Measurements from ENCODE around the gene ZGPAT. TPM values are rescaled to one million over a fixed set of nuclear protein-coding genes. Genes with fewer than 3 reads are reported as not detected.

The ZGPAT gene
- total RNA-seq, 1 experiment from 2014 or later = 27.6 TPM

DNA sequence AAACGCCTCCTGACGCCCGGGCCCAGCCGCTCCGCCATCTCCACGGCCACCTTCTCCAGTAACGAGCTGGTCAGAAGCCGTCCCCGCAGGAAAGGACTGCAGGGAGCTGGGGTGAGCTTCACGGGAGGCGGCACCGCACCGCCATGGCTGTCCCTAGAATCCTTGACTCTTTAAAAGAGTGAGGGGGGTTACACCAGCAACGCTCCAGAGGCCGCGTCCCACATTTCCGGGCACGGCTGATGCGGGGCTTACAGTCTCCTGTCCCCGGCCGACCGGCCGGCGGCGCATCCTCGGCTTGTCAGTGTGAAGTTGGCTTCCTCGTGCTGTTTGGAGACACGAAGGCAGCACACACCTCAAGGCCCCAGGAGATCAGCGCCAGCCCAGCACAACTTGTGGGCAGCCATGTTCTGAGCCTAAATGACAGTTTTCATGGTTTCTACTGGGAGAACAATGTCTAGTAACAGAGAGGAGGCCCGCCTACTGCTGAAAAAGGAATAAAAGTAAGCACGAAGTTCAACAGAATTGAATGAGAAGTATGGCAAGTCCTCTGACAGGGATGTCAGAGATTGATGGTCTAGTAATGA lies 62.1 kb downstream of the ZGPAT start:
- Histone ChIP-seq H3K4ac (ENCODE audit: low read depth, low read length) (no peak overlapping the region), H3K9me3 (ENCODE audit: control insufficient read depth, low read depth, low read length) (no peaks in the 10 kb centered on the region), H2BK5ac (ENCODE audit: insufficient read length, low read length) (no peak overlapping the region), H3K9ac (ENCODE audit: extremely low read depth, insufficient read length, low read length) (no peak overlapping the region), H3T11ph (ENCODE audit: low read length) (no peak overlapping the region), H2BK12ac (ENCODE audit: insufficient read length, low read depth, low read length) (no peak overlapping the region), H3K14ac (ENCODE audit: insufficient read depth, low read length) (no peak overlapping the region), H3K79me1 (ENCODE audit: insufficient read depth, low read depth, low read length, poor library complexity, severe bottlenecking) (no peaks in the 10 kb centered on the region), H3K4me1 (ENCODE audit: insufficient read depth, low read length) (no peaks in the 10 kb centered on the region), H4K5ac (ENCODE audit: insufficient read length, low read depth, low read length) (no peak overlapping the region), H4K8ac (replicated peaks; ENCODE audit: insufficient read length, low read depth, low read length) (no peak overlapping the region), H3K23me2 (ENCODE audit: insufficient read length, low read depth, low read length, poor library complexity, severe bottlenecking) (no peaks in the 10 kb centered on the region), H2BK15ac (ENCODE audit: low read depth, low read length) (no peak overlapping the region), H3K18ac (ENCODE audit: insufficient read length, low read depth, low read length) (no peak overlapping the region), H4K20me1 (ENCODE audit: control insufficient read depth, insufficient read depth, insufficient read length) (no peaks in the 10 kb centered on the region), H2BK20ac (ENCODE audit: low read depth, low read length, poor library complexity, severe bottlenecking) (no peak overlapping the region), H2BK120ac (ENCODE audit: low read depth, low read length, poor library complexity, severe bottlenecking) (no peak overlapping the region), H3K23ac (ENCODE audit: insufficient read length, low read depth, low read length) (no peak overlapping the region), H2AFZ (ENCODE audit: low read length) (no peak overlapping the region), H3K4me2 (ENCODE audit: insufficient read depth, insufficient read length, low read length) (no peak overlapping the region), H3K27me3 (ENCODE audit: insufficient read depth, low read length) (no peaks in the 10 kb centered on the region), H3K79me2 (ENCODE audit: insufficient read depth, low read length) (no peaks in the 10 kb centered on the region), H3K56ac (ENCODE audit: insufficient read length, low read depth, low read length) (no peak overlapping the region), H4K91ac (ENCODE audit: insufficient read length, low read depth, low read length) (no peak overlapping the region), H2AK5ac (ENCODE audit: insufficient read length, low read length) (no peak overlapping the region), H3K27ac (ENCODE audit: insufficient read length, low read depth, low read length) (no peak overlapping the region)
- no peaks in the 10 kb centered on the region for H3K27me3 Mint-ChIP-seq (ENCODE audit: low read depth)
- H3K9me3 Mint-ChIP-seq = no peaks in the 10 kb centered on the region
- peaks cover 1 to 36% (median 25%) of the 10 kb centered on the region in 3 experiments; a peak in 5 of 7 replicates for H3K36me3 Mint-ChIP-seq (ENCODE audit: insufficient read depth in 1 of 3, low read depth in 3 of 3)
- H3K4me3 Mint-ChIP-seq = no peak overlapping the region
- no CpG with 5 or more reads among the region's 31 CpGs for WGBS (ENCODE audit: extremely low coverage, insufficient read length, low lambda C conversion rate)
- DNase-seq = peak; percentile 19
- H3K4me1 Mint-ChIP-seq = peaks cover 1 to 3% of the 10 kb centered on the region in 2 experiments; a peak in 3 of 4 replicates
- TF ChIP-seq, protein P1, sequence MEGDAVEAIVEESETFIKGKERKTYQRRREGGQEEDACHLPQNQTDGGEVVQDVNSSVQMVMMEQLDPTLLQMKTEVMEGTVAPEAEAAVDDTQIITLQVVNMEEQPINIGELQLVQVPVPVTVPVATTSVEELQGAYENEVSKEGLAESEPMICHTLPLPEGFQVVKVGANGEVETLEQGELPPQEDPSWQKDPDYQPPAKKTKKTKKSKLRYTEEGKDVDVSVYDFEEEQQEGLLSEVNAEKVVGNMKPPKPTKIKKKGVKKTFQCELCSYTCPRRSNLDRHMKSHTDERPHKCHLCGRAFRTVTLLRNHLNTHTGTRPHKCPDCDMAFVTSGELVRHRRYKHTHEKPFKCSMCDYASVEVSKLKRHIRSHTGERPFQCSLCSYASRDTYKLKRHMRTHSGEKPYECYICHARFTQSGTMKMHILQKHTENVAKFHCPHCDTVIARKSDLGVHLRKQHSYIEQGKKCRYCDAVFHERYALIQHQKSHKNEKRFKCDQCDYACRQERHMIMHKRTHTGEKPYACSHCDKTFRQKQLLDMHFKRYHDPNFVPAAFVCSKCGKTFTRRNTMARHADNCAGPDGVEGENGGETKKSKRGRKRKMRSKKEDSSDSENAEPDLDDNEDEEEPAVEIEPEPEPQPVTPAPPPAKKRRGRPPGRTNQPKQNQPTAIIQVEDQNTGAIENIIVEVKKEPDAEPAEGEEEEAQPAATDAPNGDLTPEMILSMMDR (conservative IDR thresholded peaks at IDR 0.05) = no peak
- H3K27ac Mint-ChIP-seq = peak overlapping the region in 1 of 3 experiments; percentile 65; a peak in 1 of 7 replicates

All from H9 (cell line).